PFSK-1 (cell line): ENCODE results near the gene SLC5A1. TPM values are rescaled to one million over a fixed set of nuclear protein-coding genes. Genes with fewer than 3 reads are reported as not detected.

Source experiments
- FOXP2 ChIP-seq: optimal IDR thresholded peaks from 2 replicates; pipeline ENCODE3; 2011; ENCODE audit warnings: borderline replicate concordance, control low read depth, inconsistent platforms; ENCODE audit not compliant: insufficient read depth; ENCODE audit errors: extremely low read length, extremely low read depth
- POLR2AphosphoS5 ChIP-seq: IDR thresholded peaks from 2 replicates; pipeline ENCODE4 v1.6.1; 2012; ENCODE audit warnings: low read depth, mild to moderate bottlenecking, control low read depth, low read length, moderate library complexity
- SIN3A ChIP-seq: IDR thresholded peaks from 2 replicates; pipeline ENCODE4 v1.6.1; 2012; ENCODE audit warnings: mild to moderate bottlenecking, low read length, moderate library complexity, borderline replicate concordance; ENCODE audit not compliant: insufficient read depth
- TAF1 ChIP-seq: IDR thresholded peaks from 2 replicates; pipeline ENCODE4 v1.6.1; 2012; ENCODE audit warnings: low read length, control low read depth, borderline replicate concordance; ENCODE audit not compliant: insufficient read depth
- polyA plus RNA-seq: library from polyadenylated mRNA; unstranded; fragments of >200 nt; gene quantifications from one replicate; pipeline ENCODE4 v1.2.1, GENCODE V29; 2012; ENCODE audit warnings: low read depth, missing spikeins; ENCODE audit not compliant: insufficient read length
- TF ChIP-seq, protein P1 (sequence below), 2 experiments: IDR thresholded peaks; 2 replicates each; pipeline versions ENCODE4 v1.6.1 to v1.8.0; 2011 to 2012; ENCODE audit warnings: low read depth in 2 of 2, low read length in 2 of 2, control low read depth in 1 of 2, inconsistent platforms in 1 of 2, mild to moderate bottlenecking in 1 of 2, moderate library complexity in 1 of 2; ENCODE audit not compliant: insufficient read depth in 1 of 2

SLC5A1 gene
- polyA plus RNA-seq, result not detected

DNA sequence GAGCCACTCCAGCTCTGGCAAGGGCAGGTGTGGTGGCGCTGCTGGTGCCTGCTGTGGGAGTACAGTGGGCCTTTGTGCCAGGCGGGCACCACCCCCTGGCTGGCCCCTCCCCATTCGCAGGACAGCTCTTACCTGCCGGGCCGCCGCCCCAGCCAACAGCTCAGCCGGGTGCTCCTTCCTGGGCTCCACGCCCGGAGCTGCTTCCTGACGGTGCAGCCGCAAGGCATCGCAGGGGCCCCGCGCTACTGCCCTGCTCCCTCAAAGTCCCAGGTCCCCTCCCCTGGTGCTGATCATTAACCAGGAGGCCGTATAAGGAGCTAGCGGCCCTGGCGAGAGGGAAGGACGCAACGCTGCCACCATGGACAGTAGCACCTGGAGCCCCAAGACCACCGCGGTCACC lies at the start of gene SLC5A1:
Gene SLC5A1, plus strand, starts transcription at position 338 of the 400 bp plus-strand sequence. Its CDS starts 21 bp downstream, at position 359.
- no peak for TF ChIP-seq POLR2AphosphoS5
- TF ChIP-seq, protein P1, sequence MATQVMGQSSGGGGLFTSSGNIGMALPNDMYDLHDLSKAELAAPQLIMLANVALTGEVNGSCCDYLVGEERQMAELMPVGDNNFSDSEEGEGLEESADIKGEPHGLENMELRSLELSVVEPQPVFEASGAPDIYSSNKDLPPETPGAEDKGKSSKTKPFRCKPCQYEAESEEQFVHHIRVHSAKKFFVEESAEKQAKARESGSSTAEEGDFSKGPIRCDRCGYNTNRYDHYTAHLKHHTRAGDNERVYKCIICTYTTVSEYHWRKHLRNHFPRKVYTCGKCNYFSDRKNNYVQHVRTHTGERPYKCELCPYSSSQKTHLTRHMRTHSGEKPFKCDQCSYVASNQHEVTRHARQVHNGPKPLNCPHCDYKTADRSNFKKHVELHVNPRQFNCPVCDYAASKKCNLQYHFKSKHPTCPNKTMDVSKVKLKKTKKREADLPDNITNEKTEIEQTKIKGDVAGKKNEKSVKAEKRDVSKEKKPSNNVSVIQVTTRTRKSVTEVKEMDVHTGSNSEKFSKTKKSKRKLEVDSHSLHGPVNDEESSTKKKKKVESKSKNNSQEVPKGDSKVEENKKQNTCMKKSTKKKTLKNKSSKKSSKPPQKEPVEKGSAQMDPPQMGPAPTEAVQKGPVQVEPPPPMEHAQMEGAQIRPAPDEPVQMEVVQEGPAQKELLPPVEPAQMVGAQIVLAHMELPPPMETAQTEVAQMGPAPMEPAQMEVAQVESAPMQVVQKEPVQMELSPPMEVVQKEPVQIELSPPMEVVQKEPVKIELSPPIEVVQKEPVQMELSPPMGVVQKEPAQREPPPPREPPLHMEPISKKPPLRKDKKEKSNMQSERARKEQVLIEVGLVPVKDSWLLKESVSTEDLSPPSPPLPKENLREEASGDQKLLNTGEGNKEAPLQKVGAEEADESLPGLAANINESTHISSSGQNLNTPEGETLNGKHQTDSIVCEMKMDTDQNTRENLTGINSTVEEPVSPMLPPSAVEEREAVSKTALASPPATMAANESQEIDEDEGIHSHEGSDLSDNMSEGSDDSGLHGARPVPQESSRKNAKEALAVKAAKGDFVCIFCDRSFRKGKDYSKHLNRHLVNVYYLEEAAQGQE (IDR thresholded peaks at IDR 0.05; ENCODE audit: insufficient read depth in 1 of 2, low read depth in 2 of 2, low read length in 2 of 2), result no peak
- no peak for TF ChIP-seq TAF1
- TF ChIP-seq FOXP2, result no peak
- no peak for TF ChIP-seq SIN3A

DNA sequence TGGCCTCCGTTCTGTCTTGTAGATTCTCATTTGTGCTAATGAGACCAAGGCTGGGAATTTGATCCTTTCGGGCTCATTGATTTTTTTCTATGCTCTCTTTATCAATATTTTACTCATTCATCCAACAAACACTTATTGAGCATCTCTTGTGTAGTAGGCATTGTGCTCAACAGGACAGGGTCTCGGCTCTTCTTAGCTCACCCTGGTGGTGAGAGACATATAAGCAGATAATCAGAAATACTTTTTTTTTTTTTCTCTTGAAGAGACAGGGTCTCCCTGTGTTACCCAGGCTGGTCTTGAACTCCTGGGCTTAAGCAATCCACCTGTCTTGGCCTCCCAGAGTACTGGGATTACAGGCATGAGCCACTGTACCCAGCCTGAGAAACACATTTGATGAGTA lies 48.0 kb upstream of the SLC5A1 start:
- TF ChIP-seq POLR2AphosphoS5 (no peak), SIN3A (no peak), TAF1 (no peak)
- TF ChIP-seq, protein P1 (IDR thresholded peaks at IDR 0.05; ENCODE audit: insufficient read depth in 1 of 2, low read depth in 2 of 2, low read length in 2 of 2), result no peak

DNA sequence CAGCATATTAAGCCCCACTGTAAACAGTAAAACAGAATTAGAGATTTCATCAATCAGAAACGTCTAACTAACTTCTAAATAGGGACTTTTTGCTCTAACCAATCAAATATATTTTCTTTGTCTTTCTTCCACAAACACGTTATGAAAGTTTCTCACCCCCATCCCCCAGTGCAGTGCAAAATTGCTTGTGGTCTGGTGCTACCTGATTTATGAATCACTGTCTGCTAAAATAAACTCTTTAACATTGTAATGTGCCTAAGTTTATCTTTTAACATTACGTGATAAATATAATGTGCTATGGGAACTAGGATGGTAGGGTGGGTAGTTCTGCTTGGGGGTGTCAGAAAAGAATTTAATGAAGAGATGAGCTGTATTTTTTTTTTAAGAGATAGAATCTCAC lies 47.3 kb upstream of the SLC5A1 start:
- TF ChIP-seq TAF1 (no peak), SIN3A (no peak), POLR2AphosphoS5 (no peak), FOXP2 (no peak)
- TF ChIP-seq, protein P1 (IDR thresholded peaks at IDR 0.05; ENCODE audit: insufficient read depth in 1 of 2, low read depth in 2 of 2, low read length in 2 of 2), result no peak

DNA sequence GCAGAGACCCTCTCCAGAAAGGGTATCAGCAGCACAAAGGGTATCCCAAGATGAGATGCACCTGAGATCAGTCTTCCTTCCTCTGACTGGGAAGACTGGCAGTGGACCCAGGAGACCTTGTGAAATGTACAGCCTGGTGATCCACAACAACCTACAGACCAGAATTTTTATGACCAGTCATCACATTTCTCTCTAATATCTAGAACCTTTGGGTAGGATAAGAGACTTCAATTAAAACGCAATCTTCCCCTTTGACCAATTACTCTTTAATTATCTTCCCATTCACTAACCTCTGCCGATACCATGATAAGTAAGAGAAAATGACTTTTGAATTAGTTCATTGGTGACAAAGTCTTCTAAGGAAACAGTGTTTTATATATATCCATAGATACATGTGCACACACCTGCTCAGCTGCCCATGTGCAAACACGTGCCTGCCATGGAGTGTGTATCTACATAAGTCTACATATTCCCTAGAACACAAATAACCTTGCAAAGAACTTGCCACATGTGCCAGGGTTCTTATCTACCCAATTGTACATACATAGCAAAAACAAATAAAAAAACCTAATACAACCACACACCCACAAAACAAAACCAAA lies 44.2 kb upstream of the SLC5A1 start:
- TF ChIP-seq FOXP2 (no peak), SIN3A (no peak)

DNA sequence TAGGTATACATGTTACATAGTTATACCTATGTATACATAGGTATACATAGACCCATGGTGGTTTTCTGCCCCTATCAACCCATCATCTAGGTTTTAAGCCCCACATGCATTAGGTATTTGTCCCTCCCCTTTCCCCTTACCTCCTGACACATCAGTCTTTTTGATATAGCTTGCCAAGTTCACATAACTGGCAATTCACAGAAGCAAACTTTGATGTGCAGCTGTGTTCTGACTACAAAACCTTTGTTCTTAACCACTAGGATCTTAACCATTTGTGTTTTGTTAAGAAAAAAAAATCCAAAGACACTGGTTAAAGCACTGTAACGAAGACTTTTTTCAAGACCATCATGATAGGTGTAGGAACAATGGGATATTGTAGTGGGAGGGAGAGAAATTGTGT lies 42.9 kb upstream of the SLC5A1 start:
- TF ChIP-seq TAF1 (no peak), POLR2AphosphoS5 (no peak), SIN3A (no peak), FOXP2 (no peak)
- TF ChIP-seq, protein P1 (IDR thresholded peaks at IDR 0.05; ENCODE audit: insufficient read depth in 1 of 2, low read depth in 2 of 2, low read length in 2 of 2), result no peak
